HepG2 (cell line): ENCODE results near the gene ADAD1.

Experiments used
- CHD2 ChIP-seq: IDR thresholded peaks from 2 replicates; pipeline ENCODE4 v1.6.1; 2011; ENCODE audit warnings: low read depth, low read length, improper control_type of control experiment
- FOXP4 ChIP-seq: sonication (generic); formaldehyde crosslinking; IDR thresholded peaks from 2 replicates; pipeline ENCODE4 v1.4.0; 2020; ENCODE audit warnings: missing genetic modification reagents
- RNF2 ChIP-seq: fragments of 450-650 bp; conservative IDR thresholded peaks from 2 replicates; pipeline ENCODE4 v1.6.1; 2016; ENCODE audit warnings: low read depth
- SIN3A ChIP-seq: IDR thresholded peaks from 2 replicates; pipeline ENCODE4 v1.6.1; 2011; ENCODE audit warnings: low read depth, mild to moderate bottlenecking, control low read depth, low read length, borderline replicate concordance
- SUZ12 ChIP-seq: fragments of 150-350 bp; IDR thresholded peaks from 2 replicates; pipeline ENCODE4 v1.6.1; 2014; ENCODE audit warnings: low read depth, low read length
- ZBED4 ChIP-seq: sonication (generic); formaldehyde crosslinking; IDR thresholded peaks from 2 replicates; pipeline ENCODE4 v1.4.0; 2020; ENCODE audit warnings: missing genetic modification reagents, borderline replicate concordance
- ZNF142 ChIP-seq: sonication (generic); formaldehyde crosslinking; IDR thresholded peaks from 2 replicates; pipeline ENCODE4 v1.4.0; 2020; ENCODE audit warnings: missing genetic modification reagents
- ZNF333 ChIP-seq: sonication (generic); formaldehyde crosslinking; IDR thresholded peaks from 2 replicates; pipeline ENCODE4 v1.4.0; 2020; ENCODE audit warnings: mild to moderate bottlenecking, missing genetic modification reagents, borderline replicate concordance

GRCh38 chr4:122384245-122384644 is 5.4 kb downstream of the ADAD1 start:
- TF ChIP-seq FOXP4 (CRISPR knock-in tag): no peak
- TF ChIP-seq ZNF333 (CRISPR knock-in tag): no peak
- no peak for TF ChIP-seq CHD2
- no peak for TF ChIP-seq ZBED4 (CRISPR knock-in tag)
- TF ChIP-seq RNF2: no peak
- no peak for TF ChIP-seq SIN3A
- TF ChIP-seq SUZ12: no peak
- TF ChIP-seq ZNF142 (CRISPR knock-in tag): no peak
